ENCODE results near the gene MEGF8. TPM values are rescaled to one million over a fixed set of nuclear protein-coding genes. Genes with fewer than 3 reads are reported as not detected.

MEGF8 gene
- total and polyA plus RNA-seq, 4 donors: 1.2 to 13.7 (median 9.4) TPM

- no peak for TF ChIP-seq YY1 (IDR thresholded peaks at IDR 0.05)
- no peak for TF ChIP-seq FOXA2 (IDR thresholded peaks at IDR 0.05)
- no peak for TF ChIP-seq HNF4G (IDR thresholded peaks at IDR 0.05)
- TF ChIP-seq GABPA (IDR thresholded peaks at IDR 0.05 in 1 of 2, conservative IDR thresholded peaks at IDR 0.05 in 1 of 2): no peak
Measured at GRCh38 chr19:42389899-42390298, 64.5 kb downstream of the MEGF8 start, which contains the start of gene CNFN (continued).

GRCh38 chr19:42392165-42392564 lies 66.7 kb downstream of the MEGF8 start:
- Histone ChIP-seq H3K27ac (ENCODE audit: low read depth in 1 of 2, low read length in 2 of 2) (no peak overlapping the region), H3K27me3 (ENCODE audit: control insufficient read depth in 4 of 4, insufficient read depth in 4 of 4, low read length in 3 of 4) (peaks cover 0 to 6% (median 0%) of the 10 kb centered on the region in 4 donors), H3K9me3 (ENCODE audit: control insufficient read depth in 4 of 4, low read length in 3 of 4) (no peaks in the 10 kb centered on the region), H3K4me3 (ENCODE audit: low read depth in 1 of 3, low read length in 3 of 3) (no peak overlapping the region), H3K4me1 (ENCODE audit: control insufficient read depth in 4 of 4, insufficient read depth in 4 of 4, low read length in 3 of 4) (peaks cover 0 to 3% (median 3%) of the 10 kb centered on the region in 4 donors), H3K9ac (ENCODE audit: low read depth in 1 of 2, low read length in 2 of 2) (no peak overlapping the region), H3K36me3 (ENCODE audit: control insufficient read depth in 4 of 4, insufficient read depth in 3 of 4, low read depth in 1 of 4, low read length in 3 of 4) (no peaks in the 10 kb centered on the region)
- TF ChIP-seq NR2F2 (IDR thresholded peaks at IDR 0.05) (no peak), FOXA1 (IDR thresholded peaks at IDR 0.05) (no peak), JUND (IDR thresholded peaks at IDR 0.05) (no peak)
- no peak for DNase-seq (ENCODE audit: low spot score)
- WGBS: 73% methylated on average over 4 of the region's 4 CpGs

GRCh38 chr19:42394751-42395150 lies 69.3 kb downstream of the MEGF8 start:
- TF ChIP-seq JUND (IDR thresholded peaks at IDR 0.05): no peak
- TF ChIP-seq REST (IDR thresholded peaks at IDR 0.05): no peak
- no peak for TF ChIP-seq EGR1 (IDR thresholded peaks at IDR 0.05; ENCODE audit: low read depth in 2 of 2)
- no peak for TF ChIP-seq ZBTB33 (IDR thresholded peaks at IDR 0.05)
- no peak for TF ChIP-seq MAX (IDR thresholded peaks at IDR 0.05)

More at GRCh38 chr19:42394751-42395150, 69.3 kb downstream of the MEGF8 start:
- DNase-seq (ENCODE audit: low spot score): no peak
- Histone ChIP-seq H3K9me3 (ENCODE audit: control insufficient read depth in 4 of 4, low read length in 3 of 4) (no peaks in the 10 kb centered on the region), H3K27me3 (ENCODE audit: control insufficient read depth in 4 of 4, insufficient read depth in 4 of 4, low read length in 3 of 4) (peaks cover 0 to 5% (median 0%) of the 10 kb centered on the region in 4 donors), H3K9ac (ENCODE audit: low read depth in 1 of 2, low read length in 2 of 2) (no peak overlapping the region), H3K36me3 (ENCODE audit: control insufficient read depth in 4 of 4, insufficient read depth in 3 of 4, low read depth in 1 of 4, low read length in 3 of 4) (no peaks in the 10 kb centered on the region), H3K27ac (ENCODE audit: low read depth in 1 of 2, low read length in 2 of 2) (no peak overlapping the region), H3K4me1 (ENCODE audit: control insufficient read depth in 4 of 4, insufficient read depth in 4 of 4, low read length in 3 of 4) (peaks cover 0 to 8% (median 4%) of the 10 kb centered on the region in 4 donors), H3K4me3 (ENCODE audit: low read depth in 1 of 3, low read length in 3 of 3) (no peak overlapping the region)
- WGBS: 88% methylated on average over 8 of the region's 8 CpGs

All from liver (tissue), 9 donors.